Measurements from ENCODE around the gene KMT5C.

KMT5C gene

DNA sequence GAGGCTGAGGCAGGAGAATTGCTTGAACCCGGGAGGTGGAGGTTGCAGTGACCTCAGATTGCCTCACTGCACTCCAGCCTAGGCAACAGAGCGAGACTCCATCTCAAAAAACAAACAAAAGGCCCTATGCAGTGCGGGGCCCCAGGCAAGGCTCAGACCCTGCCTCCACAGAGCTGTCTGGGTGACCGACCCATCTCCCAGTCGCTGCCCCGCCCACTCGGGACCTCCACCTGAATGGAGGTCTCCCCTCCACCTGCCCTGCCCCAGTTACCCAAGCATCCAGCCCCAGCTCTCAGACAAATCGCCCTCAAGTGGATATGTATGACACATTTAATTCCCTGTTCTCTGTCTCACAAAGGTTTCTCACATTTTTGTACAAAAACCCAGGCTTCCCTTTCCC, 25.6 kb downstream of the KMT5C start:
- no peaks in the 10 kb centered on the region for H3K79me2 ChIP-seq (ENCODE audit: insufficient read depth, low read length)
- no peak overlapping the region for H2AFZ ChIP-seq (ENCODE audit: low read length)
- H3K36me3 ChIP-seq (ENCODE audit: insufficient read depth, low read length) = no peaks in the 10 kb centered on the region
- H3K9ac ChIP-seq (ENCODE audit: low read depth, low read length, poor library complexity, severe bottlenecking) = no peak overlapping the region
- no peak overlapping the region for H3K4me3 ChIP-seq (ENCODE audit: low read length, poor library complexity, severe bottlenecking)
- H3K9me3 ChIP-seq (ENCODE audit: insufficient read depth, low read depth, low read length) = no peaks in the 10 kb centered on the region
- no peaks in the 10 kb centered on the region for H4K20me1 ChIP-seq (ENCODE audit: insufficient read depth, low read length, poor library complexity, severe bottlenecking)
- H3K9me2 ChIP-seq (replicated peaks; ENCODE audit: low read depth, low read length) = no peaks in the 10 kb centered on the region
- TF ChIP-seq EZH2phosphoT487 (IDR thresholded peaks at IDR 0.05; ENCODE audit: borderline replicate concordance) = no peak
- TF ChIP-seq, protein P1, sequence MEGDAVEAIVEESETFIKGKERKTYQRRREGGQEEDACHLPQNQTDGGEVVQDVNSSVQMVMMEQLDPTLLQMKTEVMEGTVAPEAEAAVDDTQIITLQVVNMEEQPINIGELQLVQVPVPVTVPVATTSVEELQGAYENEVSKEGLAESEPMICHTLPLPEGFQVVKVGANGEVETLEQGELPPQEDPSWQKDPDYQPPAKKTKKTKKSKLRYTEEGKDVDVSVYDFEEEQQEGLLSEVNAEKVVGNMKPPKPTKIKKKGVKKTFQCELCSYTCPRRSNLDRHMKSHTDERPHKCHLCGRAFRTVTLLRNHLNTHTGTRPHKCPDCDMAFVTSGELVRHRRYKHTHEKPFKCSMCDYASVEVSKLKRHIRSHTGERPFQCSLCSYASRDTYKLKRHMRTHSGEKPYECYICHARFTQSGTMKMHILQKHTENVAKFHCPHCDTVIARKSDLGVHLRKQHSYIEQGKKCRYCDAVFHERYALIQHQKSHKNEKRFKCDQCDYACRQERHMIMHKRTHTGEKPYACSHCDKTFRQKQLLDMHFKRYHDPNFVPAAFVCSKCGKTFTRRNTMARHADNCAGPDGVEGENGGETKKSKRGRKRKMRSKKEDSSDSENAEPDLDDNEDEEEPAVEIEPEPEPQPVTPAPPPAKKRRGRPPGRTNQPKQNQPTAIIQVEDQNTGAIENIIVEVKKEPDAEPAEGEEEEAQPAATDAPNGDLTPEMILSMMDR (conservative IDR thresholded peaks at IDR 0.05; ENCODE audit: low read length) = no peak
- H3K4me1 ChIP-seq (ENCODE audit: insufficient read depth, low read length, poor library complexity, severe bottlenecking) = no peaks in the 10 kb centered on the region
- no peak overlapping the region for H3K4me2 ChIP-seq (ENCODE audit: low read depth, low read length, poor library complexity, severe bottlenecking)
- H3K27me3 ChIP-seq (ENCODE audit: insufficient read depth, low read length, poor library complexity, severe bottlenecking) = no peaks in the 10 kb centered on the region
- no peaks in the 10 kb centered on the region for H3F3A ChIP-seq (ENCODE audit: low read depth)

- Histone ChIP-seq H3K27me3 (ENCODE audit: insufficient read depth, low read length, poor library complexity, severe bottlenecking) (no peaks in the 10 kb centered on the region), H3K4me1 (ENCODE audit: insufficient read depth, low read length, poor library complexity, severe bottlenecking) (no peaks in the 10 kb centered on the region), H3K4me3 (ENCODE audit: low read length, poor library complexity, severe bottlenecking) (no peak overlapping the region), H2AFZ (ENCODE audit: low read length) (no peak overlapping the region), H3K9ac (ENCODE audit: low read depth, low read length, poor library complexity, severe bottlenecking) (no peak overlapping the region), H3K79me2 (ENCODE audit: insufficient read depth, low read length) (no peaks in the 10 kb centered on the region), H3K36me3 (ENCODE audit: insufficient read depth, low read length) (no peaks in the 10 kb centered on the region), H3K4me2 (ENCODE audit: low read depth, low read length, poor library complexity, severe bottlenecking) (no peak overlapping the region), H3K9me2 (replicated peaks; ENCODE audit: low read depth, low read length) (no peaks in the 10 kb centered on the region), H3F3A (ENCODE audit: low read depth) (no peaks in the 10 kb centered on the region), H4K20me1 (ENCODE audit: insufficient read depth, low read length, poor library complexity, severe bottlenecking) (no peaks in the 10 kb centered on the region), H3K9me3 (ENCODE audit: insufficient read depth, low read depth, low read length) (no peaks in the 10 kb centered on the region)
- TF ChIP-seq, protein P1 (conservative IDR thresholded peaks at IDR 0.05; ENCODE audit: low read length) = no peak
- no peak for TF ChIP-seq EZH2phosphoT487 (IDR thresholded peaks at IDR 0.05; ENCODE audit: borderline replicate concordance)
These were observed 26.3 kb downstream of the KMT5C start for GRCh38 chr19:55365964-55366363.

DNA sequence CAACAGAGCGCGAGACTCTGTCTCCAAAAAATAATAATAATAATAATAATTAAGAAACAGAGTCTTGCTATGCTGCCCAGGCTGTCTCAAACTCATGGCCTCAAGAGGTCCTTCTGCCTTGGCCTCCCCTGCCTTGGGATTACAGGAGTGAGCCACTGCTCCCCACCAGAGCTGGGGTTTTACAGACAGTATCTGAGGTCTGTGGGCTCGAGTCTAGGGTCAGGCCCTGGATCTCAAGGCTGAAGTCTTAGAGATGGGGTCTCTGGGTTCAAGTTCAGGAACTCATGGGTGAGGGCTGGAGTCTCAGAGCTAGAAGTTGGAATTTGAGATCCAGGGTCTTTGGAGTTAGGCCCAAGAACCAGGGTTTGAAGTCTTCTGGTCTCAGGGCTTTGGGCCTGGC, 27.1 kb downstream of the KMT5C start:
- Histone ChIP-seq H4K20me1 (ENCODE audit: insufficient read depth, low read length, poor library complexity, severe bottlenecking) (no peaks in the 10 kb centered on the region), H2AFZ (ENCODE audit: low read length) (no peak overlapping the region), H3K9me2 (replicated peaks; ENCODE audit: low read depth, low read length) (no peaks in the 10 kb centered on the region), H3K27me3 (ENCODE audit: insufficient read depth, low read length, poor library complexity, severe bottlenecking) (no peaks in the 10 kb centered on the region), H3K36me3 (ENCODE audit: insufficient read depth, low read length) (no peaks in the 10 kb centered on the region), H3K4me1 (ENCODE audit: insufficient read depth, low read length, poor library complexity, severe bottlenecking) (no peaks in the 10 kb centered on the region), H3K9ac (ENCODE audit: low read depth, low read length, poor library complexity, severe bottlenecking) (no peak overlapping the region), H3F3A (ENCODE audit: low read depth) (no peaks in the 10 kb centered on the region), H3K4me2 (ENCODE audit: low read depth, low read length, poor library complexity, severe bottlenecking) (no peak overlapping the region), H3K4me3 (ENCODE audit: low read length, poor library complexity, severe bottlenecking) (no peak overlapping the region), H3K9me3 (ENCODE audit: insufficient read depth, low read depth, low read length) (no peaks in the 10 kb centered on the region), H3K79me2 (ENCODE audit: insufficient read depth, low read length) (no peaks in the 10 kb centered on the region)
- no peak for TF ChIP-seq EZH2phosphoT487 (IDR thresholded peaks at IDR 0.05; ENCODE audit: borderline replicate concordance)
- TF ChIP-seq, protein P1 (conservative IDR thresholded peaks at IDR 0.05; ENCODE audit: low read length) = no peak
